ENCODE data around the gene GNG14.

DNA sequence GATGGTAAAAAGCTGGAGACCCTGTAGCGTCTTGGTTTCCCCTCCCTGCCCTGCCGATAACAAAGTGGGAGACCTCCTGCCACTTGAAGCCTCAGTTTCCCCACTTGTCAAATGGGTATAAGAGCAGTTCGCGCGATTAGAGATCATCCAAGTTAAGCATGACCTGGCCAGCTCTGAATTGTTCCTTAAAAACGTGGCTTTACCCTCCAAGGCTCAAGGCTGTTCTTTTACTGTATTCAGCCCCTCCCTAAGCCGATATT lies 35.5 kb downstream of the GNG14 start:
- TF ChIP-seq, protein P1, sequence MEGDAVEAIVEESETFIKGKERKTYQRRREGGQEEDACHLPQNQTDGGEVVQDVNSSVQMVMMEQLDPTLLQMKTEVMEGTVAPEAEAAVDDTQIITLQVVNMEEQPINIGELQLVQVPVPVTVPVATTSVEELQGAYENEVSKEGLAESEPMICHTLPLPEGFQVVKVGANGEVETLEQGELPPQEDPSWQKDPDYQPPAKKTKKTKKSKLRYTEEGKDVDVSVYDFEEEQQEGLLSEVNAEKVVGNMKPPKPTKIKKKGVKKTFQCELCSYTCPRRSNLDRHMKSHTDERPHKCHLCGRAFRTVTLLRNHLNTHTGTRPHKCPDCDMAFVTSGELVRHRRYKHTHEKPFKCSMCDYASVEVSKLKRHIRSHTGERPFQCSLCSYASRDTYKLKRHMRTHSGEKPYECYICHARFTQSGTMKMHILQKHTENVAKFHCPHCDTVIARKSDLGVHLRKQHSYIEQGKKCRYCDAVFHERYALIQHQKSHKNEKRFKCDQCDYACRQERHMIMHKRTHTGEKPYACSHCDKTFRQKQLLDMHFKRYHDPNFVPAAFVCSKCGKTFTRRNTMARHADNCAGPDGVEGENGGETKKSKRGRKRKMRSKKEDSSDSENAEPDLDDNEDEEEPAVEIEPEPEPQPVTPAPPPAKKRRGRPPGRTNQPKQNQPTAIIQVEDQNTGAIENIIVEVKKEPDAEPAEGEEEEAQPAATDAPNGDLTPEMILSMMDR (IDR thresholded peaks at IDR 0.05) = no peak
- no peak for TF ChIP-seq POLR2AphosphoS5 (IDR thresholded peaks at IDR 0.05)
- TF ChIP-seq POLR2A (IDR thresholded peaks at IDR 0.05) = no peak
- no peak for TF ChIP-seq EP300 (IDR thresholded peaks at IDR 0.05)
